Naive thymus-derived CD4-positive, alpha-beta T cell (primary cell): ENCODE data around the gene WFS1. TPM values are rescaled to one million over a fixed set of nuclear protein-coding genes. Genes with fewer than 3 reads are reported as not detected.

Experiments
- ATAC-seq: fragments of 150-1000 bp; cut with Tn5 transposase; 2 replicates; pipeline ENCODE4 v1.10.0; 2021; ENCODE audit warnings: mild to moderate bottlenecking, moderate library complexity
- CTCF ChIA-PET: fragments of 350-600 bp; sonication (Branson Sonifier 250); formaldehyde crosslinking; loops from one replicate; lab custom pipeline; 2021; ENCODE audit warnings: antibody characterized with exemption; lab: Charles Lee
- POLR2A ChIA-PET: fragments of 350-600 bp; sonication (Branson Sonifier 250); formaldehyde crosslinking; loops from one replicate; lab custom pipeline; 2021; ENCODE audit warnings: antibody characterized with exemption, inconsistent platforms; lab: Charles Lee
- DNase-seq, 9 donors: peaks; one replicate each; pipeline versions ENCODE4 v3.0.0 to v3.0.0-alpha.2; 2020 to 2022; ENCODE audit warnings: mixed read lengths in 1 of 9
- H3K27ac ChIP-seq: one replicate; pipeline ENCODE4 v1.7.0; 2013; ENCODE audit warnings: mild to moderate bottlenecking, low read depth, low read length, moderate library complexity
- H3K27me3 ChIP-seq, 2 donors: one replicate each; pipeline ENCODE4 v1.7.0; 2013; ENCODE audit warnings: low read length in 2 of 2, mild to moderate bottlenecking in 2 of 2, moderate library complexity in 2 of 2; ENCODE audit not compliant: control insufficient read depth in 2 of 2, insufficient read depth in 2 of 2
- H3K36me3 ChIP-seq, 3 experiments: 1 replicate in 2 of 3; 2 replicates in 1 of 3; pipeline ENCODE4 v1.7.0; 2013; ENCODE audit warnings: low read length in 3 of 3, mild to moderate bottlenecking in 3 of 3, moderate library complexity in 1 of 3; ENCODE audit not compliant: insufficient read depth in 3 of 3, control insufficient read depth in 2 of 3
- H3K4me1 ChIP-seq, 2 donors: one replicate each; pipeline ENCODE4 v1.7.0; 2013; ENCODE audit warnings: low read length in 2 of 2, mild to moderate bottlenecking in 2 of 2, moderate library complexity in 1 of 2; ENCODE audit not compliant: control insufficient read depth in 2 of 2, insufficient read depth in 2 of 2
- H3K4me3 ChIP-seq: 2 replicates; pipeline ENCODE4 v1.7.0; 2013; ENCODE audit warnings: mild to moderate bottlenecking, low read length
- H3K9me3 ChIP-seq, 3 experiments: 1 replicate in 2 of 3; 2 replicates in 1 of 3; pipeline ENCODE4 v1.7.0; 2013; ENCODE audit warnings: low read length in 3 of 3; ENCODE audit not compliant: control insufficient read depth in 2 of 3
- H3K27ac Mint-ChIP-seq, 9 donors: one replicate each; pipeline ENCODE4 v1.8.0; 2020 to 2022; ENCODE audit warnings: mixed read lengths in 9 of 9, mild to moderate bottlenecking in 8 of 9, moderate library complexity in 5 of 9, inconsistent platforms in 2 of 9
- H3K27me3 Mint-ChIP-seq, 5 donors: one replicate each; pipeline ENCODE4 v1.8.0; 2021 to 2022; ENCODE audit warnings: mixed read lengths in 5 of 5, mild to moderate bottlenecking in 1 of 5
- H3K36me3 Mint-ChIP-seq, 5 donors: one replicate each; pipeline ENCODE4 v1.8.0; 2020 to 2022; ENCODE audit warnings: mixed read lengths in 5 of 5, mild to moderate bottlenecking in 3 of 5, inconsistent platforms in 1 of 5
- H3K4me1 Mint-ChIP-seq, 7 donors: one replicate each; pipeline ENCODE4 v1.8.0; 2020 to 2022; ENCODE audit warnings: mixed read lengths in 7 of 7, mild to moderate bottlenecking in 3 of 7, inconsistent platforms in 1 of 7
- H3K4me3 Mint-ChIP-seq, 10 donors: one replicate each; pipeline ENCODE4 v1.8.0; 2020 to 2022; ENCODE audit warnings: mild to moderate bottlenecking in 10 of 10, mixed read lengths in 10 of 10, moderate library complexity in 6 of 10, inconsistent platforms in 2 of 10
- H3K9me3 Mint-ChIP-seq, 11 donors: one replicate each; pipeline ENCODE4 v1.8.0; 2020 to 2022; ENCODE audit warnings: mixed read lengths in 11 of 11, mild to moderate bottlenecking in 4 of 11, inconsistent platforms in 1 of 11, moderate library complexity in 1 of 11
- intact Hi-C, 2 donors: fragments of 100-400 bp; cut with micrococcal nuclease; formaldehyde crosslinking; loops; one replicate each; pipeline ENCODE4 v1.15.1; 2023
- polyA plus RNA-seq, 2 donors: library from polyadenylated mRNA; unstranded; fragments of 300-500 nt; fragmentation: Illumina TruSeq; gene quantifications; one replicate each; pipeline ENCODE4 v1.2.3, GENCODE V29; 2021
- total RNA-seq, 6 experiments: library from RNA in 5 of 6; stranded (reverse) in 5 of 6; gene quantifications; 1 replicate in 5 of 6; 2 replicates in 1 of 6; pipeline ENCODE4 v1.2.3 and lab custom pipeline; 2021 to 2026

WFS1 gene
- total and polyA plus RNA-seq, 7 experiments from 2014 or later: 2.8 to 6.7 (median 4.4) TPM

DNA sequence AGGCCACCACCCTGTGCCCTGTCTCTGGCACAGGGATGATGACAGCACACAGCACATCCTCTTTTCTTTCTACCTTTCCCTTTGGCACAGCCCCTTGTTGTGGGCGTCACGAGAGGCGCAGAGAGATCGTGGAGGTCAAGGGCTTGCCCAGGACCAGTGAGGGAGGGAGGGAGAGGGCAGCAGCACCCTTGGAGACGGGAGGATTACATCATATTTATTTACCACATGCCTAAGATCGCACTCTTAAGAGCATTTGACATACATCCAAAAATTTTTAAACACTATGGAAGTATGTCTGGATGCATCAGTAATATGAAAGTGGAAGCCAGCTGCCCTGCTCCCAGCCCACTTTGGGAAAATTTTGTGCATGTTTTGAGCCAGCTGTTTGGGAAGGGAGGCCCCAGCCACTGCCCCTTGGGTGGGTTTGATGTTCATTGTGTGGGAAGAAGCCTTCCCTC, 12.7 kb downstream of the WFS1 start:
- no peak overlapping the region for H3K27ac ChIP-seq
- H3K4me3 ChIP-seq: no peak overlapping the region
- POLR2A ChIA-PET: no interaction called here
- DNase-seq (no peak), ATAC-seq (no peak)
- Mint-ChIP-seq H3K27ac (no peak overlapping the region), H3K27me3 (peaks cover 0 to 2% (median 0%) of the 10 kb centered on the region in 5 donors), H3K4me1 (peaks cover 5 to 11% (median 7%) of the 10 kb centered on the region in 7 donors), H3K9me3 (no peaks in the 10 kb centered on the region), H3K36me3 (peaks cover 0 to 10% (median 0%) of the 10 kb centered on the region in 5 donors), H3K4me3 (no peak overlapping the region)
- no peaks in the 10 kb centered on the region for H3K27me3 ChIP-seq
- no peaks in the 10 kb centered on the region for H3K9me3 ChIP-seq
- intact Hi-C loops: no loop called here
- H3K36me3 ChIP-seq: peaks cover 0 to 8% (median 0%) of the 10 kb centered on the region in 3 experiments
- CTCF ChIA-PET: no interaction called here
- H3K4me1 ChIP-seq: peaks cover 0 to 5% of the 10 kb centered on the region in 2 donors

DNA sequence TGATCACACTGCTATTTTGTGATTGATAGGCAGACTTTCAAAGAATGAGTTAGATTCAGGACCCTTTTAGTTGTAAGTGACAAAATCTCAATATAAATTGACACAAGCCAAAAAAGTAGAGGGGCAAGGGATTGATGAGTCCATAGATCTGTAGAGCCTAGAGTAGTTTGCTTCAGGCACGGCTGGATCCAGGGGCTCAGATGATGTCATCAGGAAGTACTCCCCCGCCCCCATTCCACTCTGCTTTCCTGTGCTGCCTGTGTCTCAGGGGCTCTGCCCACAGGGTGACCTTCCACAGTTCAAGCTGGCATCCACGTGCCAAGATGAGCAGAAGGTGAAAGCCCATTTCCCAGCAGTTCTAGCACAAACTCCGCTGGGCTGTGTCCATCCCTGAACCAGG, 13.6 kb downstream of the WFS1 start:
- CTCF ChIA-PET: no interaction called here

DNA sequence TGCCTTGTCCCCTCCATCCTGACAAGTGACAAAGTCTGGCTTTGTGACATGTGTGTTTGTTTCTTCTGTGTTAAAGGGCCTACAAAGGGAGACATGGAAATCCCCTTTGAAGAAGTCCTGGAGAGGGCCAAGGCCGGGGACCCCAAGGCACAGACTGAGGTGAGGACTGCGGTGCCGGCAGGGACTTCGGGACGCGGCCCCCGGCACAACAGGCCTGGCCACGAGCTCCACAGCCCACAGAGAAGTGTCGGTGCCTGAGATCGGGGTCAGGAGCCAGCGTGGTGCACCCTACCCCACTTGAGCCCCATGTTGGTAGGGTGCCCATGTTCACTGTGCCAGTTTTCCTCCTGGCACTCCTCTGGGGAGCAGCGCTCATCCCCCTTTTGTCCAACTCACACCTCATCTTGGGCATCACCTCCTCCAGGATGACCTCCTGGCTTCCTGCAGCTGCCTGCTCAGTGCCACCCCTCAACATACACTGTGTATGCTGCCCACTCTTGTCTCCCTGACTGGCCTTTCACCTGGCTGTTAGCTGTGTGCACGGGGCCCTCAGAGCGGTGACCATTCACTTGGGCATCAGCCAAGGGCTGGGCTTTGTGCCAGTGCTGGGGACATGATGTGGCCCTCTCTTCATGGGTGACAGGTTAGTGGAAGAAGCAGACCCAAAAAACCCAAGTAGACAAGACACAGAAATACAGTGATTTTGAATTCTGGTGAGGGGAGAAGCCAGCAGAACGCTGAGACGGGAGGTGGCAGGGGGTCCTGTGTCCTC, 17.6 kb downstream of the WFS1 start:
- peaks cover 0 to 28% (median 0%) of the 10 kb centered on the region in 5 donors for H3K36me3 Mint-ChIP-seq
- ChIA-PET POLR2A (no interaction called here), CTCF (no interaction called here)
- peak; percentile 14 for ATAC-seq
- H3K4me1 ChIP-seq: no peaks in the 10 kb centered on the region
- no peaks in the 10 kb centered on the region for H3K27me3 ChIP-seq
- H3K4me1 Mint-ChIP-seq: no peaks in the 10 kb centered on the region
- intact Hi-C loops: no loop called here
- H3K27me3 Mint-ChIP-seq: no peaks in the 10 kb centered on the region
- H3K36me3 ChIP-seq: peaks cover 0 to 13% (median 0%) of the 10 kb centered on the region in 3 experiments
- no peak for DNase-seq
- H3K9me3 Mint-ChIP-seq: no peaks in the 10 kb centered on the region
- no peak overlapping the region for H3K27ac Mint-ChIP-seq
- H3K4me3 ChIP-seq: no peak overlapping the region
- no peak overlapping the region for H3K4me3 Mint-ChIP-seq
- no peak overlapping the region for H3K27ac ChIP-seq
- no peaks in the 10 kb centered on the region for H3K9me3 ChIP-seq

More for the DNA sequence above, 13.6 kb downstream of the WFS1 start:
- Mint-ChIP-seq H3K9me3 (no peaks in the 10 kb centered on the region), H3K36me3 (peaks cover 0 to 16% (median 0%) of the 10 kb centered on the region in 5 donors), H3K27me3 (peaks cover 0 to 2% (median 0%) of the 10 kb centered on the region in 5 donors), H3K27ac (no peak overlapping the region), H3K4me3 (no peak overlapping the region), H3K4me1 (peaks cover 5 to 11% (median 7%) of the 10 kb centered on the region in 7 donors)
- H3K4me1 ChIP-seq: peaks cover 0 to 5% of the 10 kb centered on the region in 2 donors
- no peak for DNase-seq
- H3K27me3 ChIP-seq: no peaks in the 10 kb centered on the region
- intact Hi-C loops: no loop called here
- H3K9me3 ChIP-seq: no peaks in the 10 kb centered on the region
- peaks cover 0 to 9% (median 0%) of the 10 kb centered on the region in 3 experiments for H3K36me3 ChIP-seq
- H3K27ac ChIP-seq: no peak overlapping the region
- no peak overlapping the region for H3K4me3 ChIP-seq
- POLR2A ChIA-PET: no interaction called here
- ATAC-seq: no peak

DNA sequence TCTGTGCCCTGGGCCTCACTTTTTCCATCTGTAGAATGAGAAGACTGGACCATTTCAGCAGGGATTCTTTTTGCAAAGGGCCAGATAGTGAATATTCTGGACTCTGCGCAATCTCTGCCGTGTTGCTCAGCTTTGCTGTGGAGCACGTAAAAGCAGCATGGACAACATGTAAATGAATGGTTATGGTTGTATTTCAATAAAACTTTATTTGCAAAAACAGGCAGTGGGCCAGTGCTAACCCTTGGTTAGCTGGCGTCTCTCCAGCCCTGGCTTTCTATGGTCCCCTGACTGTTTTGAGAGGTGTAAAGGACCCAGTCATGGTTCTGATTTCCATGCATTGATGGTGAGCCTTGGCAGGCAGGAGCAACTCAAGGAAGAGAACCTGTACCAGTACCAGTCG, 18.7 kb downstream of the WFS1 start:
- no peaks in the 10 kb centered on the region for H3K4me1 ChIP-seq
- DNase-seq (no peak), ATAC-seq (no peak)
- H3K9me3 ChIP-seq: no peaks in the 10 kb centered on the region
- CTCF ChIA-PET: no interaction called here
- no peak overlapping the region for H3K27ac ChIP-seq
- H3K9me3 Mint-ChIP-seq: no peaks in the 10 kb centered on the region
- H3K27me3 ChIP-seq: no peaks in the 10 kb centered on the region
- POLR2A ChIA-PET: no interaction called here
- H3K36me3 ChIP-seq: peaks cover 0 to 13% (median 0%) of the 10 kb centered on the region in 3 experiments
- peaks cover 0 to 28% (median 0%) of the 10 kb centered on the region in 5 donors for H3K36me3 Mint-ChIP-seq
- H3K4me1 Mint-ChIP-seq: no peaks in the 10 kb centered on the region
- H3K27ac Mint-ChIP-seq: no peak overlapping the region
- no peaks in the 10 kb centered on the region for H3K27me3 Mint-ChIP-seq
- intact Hi-C loops: no loop called here
- no peak overlapping the region for H3K4me3 Mint-ChIP-seq
- H3K4me3 ChIP-seq: no peak overlapping the region

DNA sequence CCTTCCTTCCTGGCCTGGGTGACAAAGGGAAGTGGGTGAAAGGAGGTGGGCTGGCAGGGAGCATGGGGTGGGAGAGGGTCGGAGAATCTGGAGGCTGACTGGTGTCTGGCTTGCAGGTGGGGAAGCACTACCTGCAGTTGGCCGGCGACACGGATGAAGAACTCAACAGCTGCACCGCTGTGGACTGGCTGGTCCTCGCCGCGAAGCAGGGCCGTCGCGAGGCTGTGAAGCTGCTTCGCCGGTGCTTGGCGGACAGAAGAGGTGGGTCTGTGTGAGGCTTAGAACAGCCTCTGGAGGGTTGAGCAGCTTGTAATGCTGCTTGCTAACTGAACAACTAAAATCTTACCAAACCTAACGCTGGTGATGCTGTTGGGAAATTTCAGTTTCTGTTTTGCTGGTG, 19.2 kb downstream of the WFS1 start:
- Mint-ChIP-seq H3K36me3 (peaks cover 0 to 30% (median 0%) of the 10 kb centered on the region in 5 donors), H3K4me3 (no peak overlapping the region), H3K27ac (no peak overlapping the region), H3K4me1 (no peaks in the 10 kb centered on the region), H3K9me3 (no peaks in the 10 kb centered on the region), H3K27me3 (no peaks in the 10 kb centered on the region)
- POLR2A ChIA-PET: no interaction called here
- Histone ChIP-seq H3K4me1 (no peaks in the 10 kb centered on the region), H3K27me3 (no peaks in the 10 kb centered on the region), H3K27ac (no peak overlapping the region), H3K4me3 (no peak overlapping the region), H3K9me3 (no peaks in the 10 kb centered on the region), H3K36me3 (peaks cover 0 to 13% (median 0%) of the 10 kb centered on the region in 3 experiments)
- intact Hi-C loops: no loop called here
- CTCF ChIA-PET: no interaction called here
- ATAC-seq (no peak), DNase-seq (no peak)

DNA sequence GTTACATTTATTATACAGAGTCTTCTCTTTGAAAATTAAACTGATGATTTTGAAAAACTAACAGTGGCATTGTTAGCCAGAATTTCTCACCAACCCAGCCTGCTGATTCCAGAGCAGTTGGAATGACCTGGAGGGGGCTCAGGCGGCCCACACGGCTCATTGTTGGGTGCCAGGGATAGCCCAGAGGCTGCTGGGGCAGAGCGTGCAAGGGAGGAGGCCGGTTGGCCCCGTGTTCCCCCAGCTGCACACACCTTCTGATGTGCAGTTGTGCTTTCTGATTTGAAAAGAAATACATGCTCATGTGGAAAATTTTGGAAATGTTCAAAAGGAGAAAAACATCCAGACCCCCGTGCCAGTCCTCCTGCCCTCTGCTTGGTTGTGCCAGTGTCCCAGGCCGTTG, 20.6 kb downstream of the WFS1 start:
- Histone ChIP-seq H3K27ac (no peak overlapping the region), H3K9me3 (no peaks in the 10 kb centered on the region), H3K4me1 (no peaks in the 10 kb centered on the region), H3K27me3 (no peaks in the 10 kb centered on the region), H3K4me3 (no peak overlapping the region), H3K36me3 (peaks cover 0 to 13% (median 0%) of the 10 kb centered on the region in 3 experiments)
- no peak overlapping the region for H3K27ac Mint-ChIP-seq
- intact Hi-C loops: no loop called here
- DNase-seq (no peak), ATAC-seq (no peak)
- ChIA-PET POLR2A (no interaction called here), CTCF (no interaction called here)
- H3K4me1 Mint-ChIP-seq: no peaks in the 10 kb centered on the region
- peaks cover 0 to 42% (median 4%) of the 10 kb centered on the region in 5 donors for H3K36me3 Mint-ChIP-seq
- H3K27me3 Mint-ChIP-seq: no peaks in the 10 kb centered on the region
- H3K4me3 Mint-ChIP-seq: no peak overlapping the region
- H3K9me3 Mint-ChIP-seq: no peaks in the 10 kb centered on the region
